22Rv1 (cell line): Measurements from ENCODE around the gene SMIM13.

Experiments
- ZFX ChIP-seq: fragments of 450-650 bp; IDR thresholded peaks from 2 replicates; pipeline ENCODE4 v1.6.1; 2017; ENCODE audit warnings: antibody characterized with exemption, borderline replicate concordance
- TF ChIP-seq, protein P1 (sequence below): fragments of 450-650 bp; IDR thresholded peaks from 2 replicates; pipeline ENCODE4 v1.5.1; 2017; ENCODE audit warnings: mild to moderate bottlenecking

- TF ChIP-seq, protein P1, sequence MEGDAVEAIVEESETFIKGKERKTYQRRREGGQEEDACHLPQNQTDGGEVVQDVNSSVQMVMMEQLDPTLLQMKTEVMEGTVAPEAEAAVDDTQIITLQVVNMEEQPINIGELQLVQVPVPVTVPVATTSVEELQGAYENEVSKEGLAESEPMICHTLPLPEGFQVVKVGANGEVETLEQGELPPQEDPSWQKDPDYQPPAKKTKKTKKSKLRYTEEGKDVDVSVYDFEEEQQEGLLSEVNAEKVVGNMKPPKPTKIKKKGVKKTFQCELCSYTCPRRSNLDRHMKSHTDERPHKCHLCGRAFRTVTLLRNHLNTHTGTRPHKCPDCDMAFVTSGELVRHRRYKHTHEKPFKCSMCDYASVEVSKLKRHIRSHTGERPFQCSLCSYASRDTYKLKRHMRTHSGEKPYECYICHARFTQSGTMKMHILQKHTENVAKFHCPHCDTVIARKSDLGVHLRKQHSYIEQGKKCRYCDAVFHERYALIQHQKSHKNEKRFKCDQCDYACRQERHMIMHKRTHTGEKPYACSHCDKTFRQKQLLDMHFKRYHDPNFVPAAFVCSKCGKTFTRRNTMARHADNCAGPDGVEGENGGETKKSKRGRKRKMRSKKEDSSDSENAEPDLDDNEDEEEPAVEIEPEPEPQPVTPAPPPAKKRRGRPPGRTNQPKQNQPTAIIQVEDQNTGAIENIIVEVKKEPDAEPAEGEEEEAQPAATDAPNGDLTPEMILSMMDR, result no peak
- TF ChIP-seq ZFX, result no peak
Observed at GRCh38 chr6:11053307-11053706, 40.3 kb upstream of the SMIM13 start.
